ENCODE results near the gene POLD2. TPM values are rescaled to one million over a fixed set of nuclear protein-coding genes. Genes with fewer than 3 reads are reported as not detected.
A peak's percentile ranks its signal among the peaks of the same experiment; 100 is the strongest.

The POLD2 gene
- total RNA-seq, 1 donor from 2014 or later = 78.0 TPM

- intact Hi-C loops (cut with micrococcal nuclease) = no loop called here
- H3K4me1 ChIP-seq = peaks cover 44% of the 10 kb centered on the region
- no peak overlapping the region for H3K4me3 ChIP-seq
- DNase-seq = no peak
- H3K27ac ChIP-seq (replicated peaks) = no peak overlapping the region
- TF ChIP-seq CTCF (IDR thresholded peaks at IDR 0.05; ENCODE audit: borderline replicate concordance) = no peak
- peaks cover 11% of the 10 kb centered on the region for H3K36me3 ChIP-seq
- H3K27me3 ChIP-seq (ENCODE audit: low read depth) = no peaks in the 10 kb centered on the region
- no peaks in the 10 kb centered on the region for H3K9me3 ChIP-seq (replicated peaks)
Measured at GRCh38 chr7:44084701-44085100, 38.6 kb downstream of the POLD2 start.

GRCh38 chr7:44083796-44084195 is 39.6 kb downstream of the POLD2 start:
- Histone ChIP-seq H3K27ac (replicated peaks) (no peak overlapping the region), H3K36me3 (peaks cover 20% of the 10 kb centered on the region), H3K9me3 (replicated peaks) (no peaks in the 10 kb centered on the region), H3K27me3 (ENCODE audit: low read depth) (no peaks in the 10 kb centered on the region), H3K4me1 (peaks cover 53% of the 10 kb centered on the region), H3K4me3 (no peak overlapping the region)
- no peak for TF ChIP-seq CTCF (IDR thresholded peaks at IDR 0.05; ENCODE audit: borderline replicate concordance)
- DNase-seq = no peak
- intact Hi-C loops (cut with micrococcal nuclease) = no loop called here

GRCh38 chr7:44082541-44083207 is 40.7 kb downstream of the POLD2 start:
- Histone ChIP-seq H3K4me3 (peak overlapping the region; percentile 75), H3K27me3 (ENCODE audit: low read depth) (no peaks in the 10 kb centered on the region), H3K9me3 (replicated peaks) (no peaks in the 10 kb centered on the region), H3K36me3 (peaks cover 30% of the 10 kb centered on the region), H3K27ac (replicated peaks) (peak overlapping the region; percentile 93), H3K4me1 (peaks cover 51% of the 10 kb centered on the region)
- no peak for TF ChIP-seq CTCF (IDR thresholded peaks at IDR 0.05; ENCODE audit: borderline replicate concordance)
- intact Hi-C loops (cut with micrococcal nuclease) = no loop called here
- DNase-seq = peak; percentile 99

GRCh38 chr7:44081266-44081748 is 42.0 kb downstream of the POLD2 start:
- Histone ChIP-seq H3K36me3 (peaks cover 44% of the 10 kb centered on the region), H3K4me3 (peak overlapping the region; percentile 75), H3K27ac (replicated peaks) (peak overlapping the region; percentile 93), H3K9me3 (replicated peaks) (no peaks in the 10 kb centered on the region), H3K4me1 (peaks cover 59% of the 10 kb centered on the region), H3K27me3 (ENCODE audit: low read depth) (no peaks in the 10 kb centered on the region)
- DNase-seq = peak; percentile 17
- intact Hi-C loops (cut with micrococcal nuclease) = no loop called here
- no peak for TF ChIP-seq CTCF (IDR thresholded peaks at IDR 0.05; ENCODE audit: borderline replicate concordance)

GRCh38 chr7:44080686-44081265 is 42.6 kb downstream of the POLD2 start:
- Histone ChIP-seq H3K9me3 (replicated peaks) (no peaks in the 10 kb centered on the region), H3K27ac (replicated peaks) (peak overlapping the region; percentile 93), H3K36me3 (peaks cover 49% of the 10 kb centered on the region), H3K27me3 (ENCODE audit: low read depth) (no peaks in the 10 kb centered on the region), H3K4me3 (peak overlapping the region; percentile 75), H3K4me1 (peaks cover 64% of the 10 kb centered on the region)
- intact Hi-C loops (cut with micrococcal nuclease) = no loop called here
- no peak for TF ChIP-seq CTCF (IDR thresholded peaks at IDR 0.05; ENCODE audit: borderline replicate concordance)
- DNase-seq = peak; percentile 17

All from left ventricle myocardium inferior (tissue), 1 donor.